Measurements from ENCODE around the gene CLVS2. TPM values are rescaled to one million over a fixed set of nuclear protein-coding genes. Genes with fewer than 3 reads are reported as not detected.

Gene CLVS2
- total and polyA plus RNA-seq, 2 of the 4 experiments (the other 2 are of a cell fraction), result 0.02 TPM; not detected in 1

- no peaks in the 10 kb centered on the region for H3K36me3 ChIP-seq (ENCODE audit: control insufficient read depth, insufficient read depth, low read length)
- ChIA-PET CTCF (no interaction called here), POLR2A (ENCODE audit: unreplicated experiment) (no interaction called here)
- no peak overlapping the region for H2BK15ac ChIP-seq (ENCODE audit: low read depth, low read length)
- no peaks in the 10 kb centered on the region for H4K20me1 ChIP-seq (ENCODE audit: insufficient read depth, low read length)
- no peak overlapping the region for H3K9ac ChIP-seq (ENCODE audit: low read depth, low read length)
- no TSS peak for BruUV-seq (replicated peaks)
- no peak overlapping the region for H2BK20ac ChIP-seq (ENCODE audit: low read depth, low read length)
- no peak overlapping the region for H3K56ac ChIP-seq (ENCODE audit: extremely low read depth, insufficient read depth, low read length)
- no peak overlapping the region for H4K91ac ChIP-seq (ENCODE audit: insufficient read depth, low read depth, low read length)
- peaks cover 2% of the 10 kb centered on the region; the same call in 1 of the 2 replicates for H3K9me3 ChIP-seq (ENCODE audit: control insufficient read depth, insufficient read depth, low read length)
- no peaks in the 10 kb centered on the region for H3K27me3 ChIP-seq (ENCODE audit: control insufficient read depth, insufficient read depth, low read length)
- H3K9me1 ChIP-seq (ENCODE audit: insufficient read depth, low read length), result no peaks in the 10 kb centered on the region
- ATAC-seq (ENCODE audit: low read depth) (no peak), DNase-seq (no peak)
- no peak for TF ChIP-seq MAZ (IDR thresholded peaks at IDR 0.05; ENCODE audit: borderline replicate concordance, low read depth, low read length)
- TF ChIP-seq USF2 (IDR thresholded peaks at IDR 0.05; ENCODE audit: low read depth, low read length), result no peak
- TF ChIP-seq NFE2L2 (IDR thresholded peaks at IDR 0.05; ENCODE audit: low read depth, low read length), result no peak
- TF ChIP-seq BHLHE40 (IDR thresholded peaks at IDR 0.05; ENCODE audit: low read depth, low read length), result no peak
- TF ChIP-seq FOS (IDR thresholded peaks at IDR 0.05; ENCODE audit: low read depth, low read length), result no peak
- TF ChIP-seq MXI1 (IDR thresholded peaks at IDR 0.05; ENCODE audit: borderline replicate concordance, low read depth, low read length), result no peak
- no peak for TF ChIP-seq ELK1 (IDR thresholded peaks at IDR 0.05; ENCODE audit: borderline replicate concordance, low read depth, low read length)
- TF ChIP-seq RCOR1 (IDR thresholded peaks at IDR 0.05; ENCODE audit: insufficient replicate concordance, low read length), result no peak
- TF ChIP-seq CHD1 (IDR thresholded peaks at IDR 0.05; ENCODE audit: low read depth, low read length), result no peak
- TF ChIP-seq CEBPB (IDR thresholded peaks at IDR 0.05; ENCODE audit: low read depth, low read length), result no peak
- dilution Hi-C loops (cut with HindIII; ENCODE audit: low sequenced_read_pairs, unreplicated experiment), result no loop called here
- no peak overlapping the region for H2BK120ac ChIP-seq (ENCODE audit: low read depth, low read length)
- H2AK9ac ChIP-seq (replicated peaks; ENCODE audit: low read depth, low read length, poor library complexity), result no peak overlapping the region
- H3K4ac ChIP-seq (ENCODE audit: low read depth, low read length), result no peak overlapping the region
- H3K27ac ChIP-seq (ENCODE audit: insufficient read depth, low read length), result no peak overlapping the region
- H3K4me3 ChIP-seq (ENCODE audit: insufficient read depth, low read depth, low read length), result no peak overlapping the region
- no peak overlapping the region for H3K23ac ChIP-seq (ENCODE audit: low read depth, low read length)
- H3K4me1 ChIP-seq (ENCODE audit: control insufficient read depth, insufficient read depth, low read length), result no peaks in the 10 kb centered on the region
- H3K18ac ChIP-seq (ENCODE audit: low read depth, low read length), result no peak overlapping the region
- H3K79me1 ChIP-seq (ENCODE audit: low read depth in 1 of 2, low read length in 2 of 2), result no peaks in the 10 kb centered on the region
- no peak overlapping the region for H3K4me2 ChIP-seq (ENCODE audit: low read depth, low read length)
- no peak overlapping the region for H2BK5ac ChIP-seq (ENCODE audit: low read depth, low read length, poor library complexity, severe bottlenecking)
- in situ Hi-C loops (cut with MboI; ENCODE audit: low sequenced_read_pairs), result no loop called here
- no peak overlapping the region for H3K14ac ChIP-seq (replicated peaks; ENCODE audit: low read depth, low read length)
- H2AFZ ChIP-seq (replicated peaks; ENCODE audit: low read length, poor library complexity), result no peak overlapping the region
- H4K5ac ChIP-seq (ENCODE audit: low read depth, low read length), result no peak overlapping the region
- H4K8ac ChIP-seq (ENCODE audit: low read depth in 2 of 2, low read length in 2 of 2), result no peak overlapping the region
- no peak overlapping the region for H2AK5ac ChIP-seq (ENCODE audit: low read depth, low read length)
- intact Hi-C loops (cut with micrococcal nuclease), result no loop called here
These were observed 11.8 kb downstream of the CLVS2 start for GRCh38 chr6:123007885-123008284.
